ENCODE data around the gene CCT6B.
"Not testable (repeated sequence)": the region's sequence is repeated elsewhere in the genome, so short reads cannot be mapped to it uniquely, and the experiment has no call there.

Gene CCT6B, protein sequence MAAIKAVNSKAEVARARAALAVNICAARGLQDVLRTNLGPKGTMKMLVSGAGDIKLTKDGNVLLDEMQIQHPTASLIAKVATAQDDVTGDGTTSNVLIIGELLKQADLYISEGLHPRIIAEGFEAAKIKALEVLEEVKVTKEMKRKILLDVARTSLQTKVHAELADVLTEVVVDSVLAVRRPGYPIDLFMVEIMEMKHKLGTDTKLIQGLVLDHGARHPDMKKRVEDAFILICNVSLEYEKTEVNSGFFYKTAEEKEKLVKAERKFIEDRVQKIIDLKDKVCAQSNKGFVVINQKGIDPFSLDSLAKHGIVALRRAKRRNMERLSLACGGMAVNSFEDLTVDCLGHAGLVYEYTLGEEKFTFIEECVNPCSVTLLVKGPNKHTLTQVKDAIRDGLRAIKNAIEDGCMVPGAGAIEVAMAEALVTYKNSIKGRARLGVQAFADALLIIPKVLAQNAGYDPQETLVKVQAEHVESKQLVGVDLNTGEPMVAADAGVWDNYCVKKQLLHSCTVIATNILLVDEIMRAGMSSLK
- 1.3 to 5.4 (median 2.4) reads per million in 9 experiments for total RNA-seq

DNA sequence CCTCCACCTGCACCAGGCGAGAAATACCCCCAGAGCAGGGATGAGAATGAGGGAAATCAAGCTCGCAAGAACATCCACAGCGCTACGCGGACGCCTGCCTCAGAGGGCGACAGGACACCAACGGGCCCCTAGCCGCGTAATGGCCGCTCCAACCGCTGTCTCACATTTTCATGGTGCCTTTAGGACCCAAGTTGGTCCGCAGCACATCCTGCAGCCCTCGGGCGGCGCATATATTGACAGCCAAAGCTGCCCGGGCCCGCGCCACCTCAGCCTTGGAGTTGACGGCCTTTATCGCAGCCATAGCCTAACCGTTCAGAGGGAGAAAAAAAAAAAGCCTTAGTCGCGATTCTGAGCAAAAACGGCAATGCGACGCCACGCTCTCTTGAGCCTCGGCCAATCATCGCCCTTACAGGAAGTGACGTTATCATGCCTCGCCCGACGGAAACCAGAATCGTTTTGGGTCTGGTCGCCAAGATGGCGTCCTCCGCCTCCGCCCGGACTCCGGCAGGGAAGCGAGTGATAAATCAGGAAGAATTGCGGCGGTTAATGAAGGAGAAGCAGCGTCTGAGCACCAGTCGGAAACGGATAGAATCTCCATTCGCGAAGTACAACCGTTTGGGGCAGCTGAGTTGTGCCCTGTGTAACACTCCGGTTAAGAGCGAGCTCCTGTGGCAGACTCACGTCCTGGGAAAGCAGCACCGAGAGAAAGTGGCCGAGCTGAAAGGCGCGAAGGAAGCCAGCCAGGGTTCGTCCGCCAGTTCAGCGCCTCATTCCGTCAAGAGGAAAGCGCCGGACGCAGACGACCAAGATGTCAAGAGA lies at the start of gene CCT6B, which contains the start of gene ZNF830:
Gene CCT6B, minus strand, starts transcription at position 368 of the 819 bp plus-strand sequence. Its CDS starts 67 bp downstream, at position 301.
Gene ZNF830, plus strand, starts transcription at position 448 of the 819 bp plus-strand sequence. Its CDS starts 27 bp downstream, at position 475.
- peak; percentile 84 to 88 (median 87) for DNase-seq
- peaks cover 0 to 6% of the 10 kb centered on the region in 2 donors for H3K27me3 Mint-ChIP-seq
- H3K9me3 Mint-ChIP-seq: peaks cover 0 to 10% of the 10 kb centered on the region in 2 donors
- peak; percentile 94 for ATAC-seq (replicated peaks)
- H3K27ac Mint-ChIP-seq: peak within 1 kb of the TSS; percentile 97 to 98
- peaks cover 20 to 25% of the 10 kb centered on the region in 2 donors for H3K4me1 Mint-ChIP-seq (ENCODE audit: low read depth in 2 of 2)
- H3K36me3 Mint-ChIP-seq (ENCODE audit: insufficient read depth): peaks cover 40% of the 10 kb centered on the region
- H3K4me3 Mint-ChIP-seq: peak within 1 kb of the TSS; percentile 90 to 96

DNA sequence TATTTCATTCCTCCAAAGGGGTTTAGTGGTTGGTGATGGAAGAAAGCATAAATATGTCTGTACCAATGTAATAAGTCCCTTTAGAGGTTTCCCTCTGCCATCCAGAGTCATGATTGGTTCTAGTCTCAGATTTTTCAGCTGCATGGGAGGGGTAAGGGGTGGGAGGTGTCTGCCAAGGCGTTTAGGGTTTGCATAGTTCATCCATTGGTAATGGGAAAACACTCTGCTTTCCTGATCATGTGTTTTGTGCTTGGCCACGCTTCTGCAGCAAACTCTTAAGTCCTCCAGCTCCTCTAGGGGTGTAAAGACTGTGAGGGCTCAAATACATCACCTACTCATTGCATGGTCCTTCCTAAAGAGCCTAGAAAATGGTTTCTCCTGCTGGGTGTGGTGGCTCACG lies 48.8 kb upstream of the CCT6B start:
- DNase-seq: no peak
- Mint-ChIP-seq H3K4me1 (ENCODE audit: low read depth in 2 of 2) (peaks cover 0 to 3% of the 10 kb centered on the region in 2 donors), H3K27me3 (no peaks in the 10 kb centered on the region), H3K27ac (peak overlapping the region in 1 of 2 donors; percentile 78), H3K4me3 (no peak overlapping the region), H3K36me3 (ENCODE audit: insufficient read depth) (peaks cover 28% of the 10 kb centered on the region), H3K9me3 (no peaks in the 10 kb centered on the region)
- ATAC-seq (replicated peaks): no peak

DNA sequence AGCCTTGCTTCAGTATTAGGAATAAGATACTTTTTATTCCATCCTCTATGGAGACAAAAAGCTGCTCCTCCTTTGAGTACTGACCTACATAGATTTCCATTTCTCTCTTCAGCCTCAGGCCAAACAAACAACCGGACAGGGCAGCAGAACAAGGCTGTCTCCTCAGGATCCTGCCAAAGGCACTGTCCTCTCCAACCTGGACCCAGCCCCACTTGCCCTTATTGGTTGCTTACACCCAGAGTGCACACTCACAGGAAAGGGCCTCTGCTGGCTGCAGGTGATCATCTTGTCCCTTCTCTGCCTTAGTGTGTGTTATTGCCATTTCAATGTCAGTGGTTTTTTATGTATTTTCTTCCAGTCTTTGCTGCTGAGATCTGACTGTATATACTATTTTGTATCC lies 45.7 kb upstream of the CCT6B start:
- Mint-ChIP-seq H3K4me3 (no peak overlapping the region), H3K27ac (peak overlapping the region; percentile 14 to 78), H3K9me3 (no peaks in the 10 kb centered on the region), H3K36me3 (ENCODE audit: insufficient read depth) (peaks cover 34% of the 10 kb centered on the region), H3K4me1 (ENCODE audit: low read depth in 2 of 2) (peaks cover 0 to 5% of the 10 kb centered on the region in 2 donors), H3K27me3 (no peaks in the 10 kb centered on the region)
- ATAC-seq (replicated peaks) (no peak), DNase-seq (no peak)

DNA sequence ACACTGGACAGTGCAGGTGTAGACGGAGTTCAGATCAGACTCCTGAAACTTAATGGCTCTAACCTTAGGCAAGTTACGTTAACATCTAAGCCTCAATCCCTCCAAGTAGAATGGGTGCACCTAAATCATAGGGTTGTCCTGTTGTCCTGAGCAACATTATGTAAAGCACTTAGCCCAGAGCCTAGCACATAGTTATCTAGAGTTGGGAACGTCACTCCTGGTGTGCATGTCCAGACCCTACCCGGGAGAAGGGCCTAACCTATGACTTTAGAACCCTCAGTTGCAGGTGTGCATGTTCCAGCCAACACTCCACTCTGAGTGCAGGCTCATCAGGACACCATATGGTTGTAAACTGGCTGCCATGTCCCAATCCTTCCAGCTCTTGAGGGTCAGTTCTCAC lies 45.1 kb upstream of the CCT6B start:
- Mint-ChIP-seq H3K36me3 (ENCODE audit: insufficient read depth) (peaks cover 34% of the 10 kb centered on the region), H3K9me3 (no peaks in the 10 kb centered on the region), H3K4me3 (no peak overlapping the region), H3K4me1 (ENCODE audit: low read depth in 2 of 2) (peaks cover 0 to 5% of the 10 kb centered on the region in 2 donors), H3K27ac (peak overlapping the region; percentile 14 to 78), H3K27me3 (no peaks in the 10 kb centered on the region)
- ATAC-seq (replicated peaks): no peak
- no peak for DNase-seq

DNA sequence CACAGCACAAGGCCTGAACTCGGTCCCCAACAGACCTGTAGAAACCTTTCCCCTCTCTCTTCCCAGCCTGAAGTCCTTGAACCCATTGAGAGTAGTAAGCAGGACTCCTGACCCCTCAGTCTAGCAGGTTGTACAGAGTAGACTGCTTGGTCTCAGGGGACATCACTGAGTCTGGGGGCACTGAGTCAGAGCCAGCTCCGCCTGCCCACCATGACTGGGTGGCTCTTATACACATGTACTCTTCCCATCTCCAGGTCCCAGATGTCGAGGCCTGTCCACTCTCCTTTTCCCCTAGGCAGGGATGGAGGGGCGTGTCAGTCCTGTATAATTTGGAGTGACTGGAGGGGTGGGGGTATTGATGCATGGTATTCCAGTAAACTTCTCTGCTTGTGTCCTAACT lies 42.5 kb upstream of the CCT6B start:
- Mint-ChIP-seq H3K36me3 (ENCODE audit: insufficient read depth) (peaks cover 27% of the 10 kb centered on the region), H3K27me3 (no peaks in the 10 kb centered on the region), H3K27ac (peak overlapping the region; percentile 42 to 83), H3K4me3 (no peak overlapping the region), H3K4me1 (ENCODE audit: low read depth in 2 of 2) (peaks cover 0 to 5% of the 10 kb centered on the region in 2 donors), H3K9me3 (no peaks in the 10 kb centered on the region)
- no peak for ATAC-seq (replicated peaks)
- no peak for DNase-seq

DNA sequence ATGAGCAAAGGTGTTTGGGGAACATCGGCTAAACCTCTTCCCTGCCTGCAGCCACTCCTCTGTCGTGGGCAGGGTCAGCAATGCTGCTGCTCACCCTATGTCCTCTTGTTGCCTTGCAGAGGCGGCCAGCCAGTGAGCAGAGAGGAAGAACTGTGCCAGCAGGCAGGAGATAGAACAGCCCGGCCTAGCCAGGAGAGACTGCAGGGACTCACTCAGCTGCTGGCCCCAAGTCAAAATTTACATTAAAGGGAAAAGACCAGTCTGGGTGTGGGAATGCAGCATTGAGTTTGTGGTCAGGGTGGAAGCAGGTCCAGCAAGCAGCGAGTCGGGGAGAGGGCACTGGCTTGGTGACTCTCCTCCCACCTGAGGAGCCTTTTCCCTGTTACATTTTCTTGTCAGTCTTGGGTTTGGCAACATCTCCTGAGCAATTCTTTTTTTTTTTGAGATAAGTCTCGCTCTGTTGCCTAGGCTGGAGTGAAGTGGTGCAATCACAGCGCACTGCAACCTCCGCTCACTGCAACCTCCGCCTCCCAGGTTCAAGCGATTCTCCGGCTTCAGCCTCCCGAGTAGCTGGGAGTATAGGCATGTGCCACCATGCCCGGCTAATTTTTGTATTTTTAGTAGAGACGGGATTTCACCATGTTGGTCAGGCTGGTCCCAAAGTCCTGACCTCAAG lies 41.8 kb upstream of the CCT6B start:
- peak overlapping the region in 1 of 2 donors; percentile 83 for H3K27ac Mint-ChIP-seq
- no peak overlapping the region for H3K4me3 Mint-ChIP-seq
- ATAC-seq (replicated peaks) (no peak), DNase-seq (no peak)
- H3K9me3 Mint-ChIP-seq: no peaks in the 10 kb centered on the region
- no peaks in the 10 kb centered on the region for H3K27me3 Mint-ChIP-seq
- peaks cover 27% of the 10 kb centered on the region for H3K36me3 Mint-ChIP-seq (ENCODE audit: insufficient read depth)
- peaks cover 4 to 9% of the 10 kb centered on the region in 2 donors for H3K4me1 Mint-ChIP-seq (ENCODE audit: low read depth in 2 of 2)

DNA sequence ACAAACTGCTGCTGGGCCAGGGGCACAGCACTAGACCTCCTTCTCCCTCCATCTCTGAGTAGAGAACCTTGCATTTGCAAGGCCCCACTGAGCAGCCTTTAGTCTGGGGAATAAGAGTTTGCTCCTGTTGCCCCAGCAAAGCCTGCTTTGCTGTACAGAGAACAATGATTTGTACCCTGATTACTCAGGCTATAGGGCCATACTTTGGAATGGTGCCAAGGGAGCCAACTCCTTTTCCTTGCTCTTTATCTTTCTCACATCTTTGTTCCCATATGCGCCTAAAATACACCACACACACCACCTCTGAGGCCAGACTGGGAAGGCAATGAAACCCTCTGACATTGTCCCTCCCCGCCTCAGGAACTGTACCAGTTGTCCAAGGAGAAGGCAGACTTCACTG lies 40.3 kb upstream of the CCT6B start:
- Mint-ChIP-seq H3K27ac (peak overlapping the region in 1 of 2 donors; percentile 72), H3K4me3 (no peak overlapping the region), H3K4me1 (ENCODE audit: low read depth in 2 of 2) (peaks cover 5 to 7% of the 10 kb centered on the region in 2 donors), H3K36me3 (ENCODE audit: insufficient read depth) (peaks cover 26% of the 10 kb centered on the region), H3K27me3 (no peaks in the 10 kb centered on the region), H3K9me3 (no peaks in the 10 kb centered on the region)
- ATAC-seq (replicated peaks): no peak
- DNase-seq: no peak

DNA sequence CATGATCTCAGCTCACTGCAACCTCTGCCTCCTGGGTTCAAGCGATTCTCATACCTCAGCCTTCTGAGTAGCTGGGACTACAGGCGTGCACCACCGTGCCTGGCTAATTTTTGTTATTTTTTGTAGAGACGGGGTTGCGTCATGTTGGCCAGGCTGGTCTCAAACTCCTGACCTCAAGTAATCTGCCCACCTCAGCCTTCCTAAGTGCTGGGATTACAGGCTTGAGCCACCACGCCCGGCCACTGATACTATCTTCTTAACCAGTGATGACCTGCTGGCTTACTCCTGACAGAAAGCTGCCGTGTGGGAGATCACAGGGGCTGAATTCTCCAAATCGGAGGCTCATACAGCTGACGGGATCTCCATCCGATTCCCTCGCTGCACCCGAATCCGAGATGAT lies 39.7 kb upstream of the CCT6B start:
- not testable (repeated sequence) for ATAC-seq (replicated peaks); H3K4me3 Mint-ChIP-seq; H3K9me3 Mint-ChIP-seq; H3K4me1 Mint-ChIP-seq (ENCODE audit: low read depth in 2 of 2); H3K27me3 Mint-ChIP-seq; DNase-seq
- Mint-ChIP-seq H3K36me3 (ENCODE audit: insufficient read depth) (peaks cover 27% of the 10 kb centered on the region), H3K27ac (peak overlapping the region; percentile 72 to 79)

DNA sequence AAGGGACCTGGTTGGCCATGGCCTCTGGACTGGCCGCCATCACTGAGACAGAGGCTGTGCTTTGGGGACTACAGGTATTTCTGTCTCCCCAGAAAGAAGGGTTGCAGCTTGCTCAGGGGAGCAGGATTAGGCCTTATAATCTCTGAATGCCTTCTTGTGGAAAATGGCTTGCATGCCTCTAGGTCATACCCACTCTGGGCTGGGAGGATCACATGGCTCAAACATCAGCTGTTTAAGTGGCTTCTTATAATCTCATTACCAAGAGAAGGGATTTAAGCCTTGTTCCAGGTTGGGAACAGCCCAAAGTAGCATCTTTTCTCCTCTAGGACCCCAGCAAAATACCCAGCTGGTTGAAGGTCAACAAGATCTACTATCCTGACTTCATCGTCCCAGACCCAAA lies 38.2 kb upstream of the CCT6B start:
- H3K9me3 Mint-ChIP-seq: no peaks in the 10 kb centered on the region
- no peaks in the 10 kb centered on the region for H3K27me3 Mint-ChIP-seq
- H3K27ac Mint-ChIP-seq: peak overlapping the region; percentile 68 to 79
- ATAC-seq (replicated peaks) (no peak), DNase-seq (no peak)
- no peak overlapping the region for H3K4me3 Mint-ChIP-seq
- H3K4me1 Mint-ChIP-seq (ENCODE audit: low read depth in 2 of 2): peaks cover 5 to 7% of the 10 kb centered on the region in 2 donors
- peaks cover 38% of the 10 kb centered on the region for H3K36me3 Mint-ChIP-seq (ENCODE audit: insufficient read depth)

DNA sequence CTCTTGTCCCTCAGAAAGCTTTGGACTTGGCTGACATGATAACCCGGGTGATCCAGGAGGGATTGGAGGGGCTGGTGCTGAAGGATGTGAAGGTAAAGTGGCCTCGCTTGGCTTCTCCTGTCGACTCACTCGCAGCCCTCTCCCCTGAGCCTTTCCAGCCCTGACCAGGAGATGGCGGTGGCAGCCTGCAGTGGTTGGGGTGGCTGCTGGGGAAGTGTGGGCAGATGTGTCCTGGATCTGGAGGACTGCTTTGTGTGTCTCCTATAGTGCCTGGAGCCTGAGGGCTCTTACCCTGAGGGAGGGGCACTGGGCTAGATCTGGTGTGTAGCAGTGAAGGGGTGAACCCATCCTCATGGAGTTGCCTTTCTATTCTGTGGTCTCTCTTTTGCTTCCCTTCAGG lies 36.9 kb upstream of the CCT6B start:
- peak; percentile 98 for ATAC-seq (replicated peaks)
- DNase-seq: peak; percentile 74 to 78 (median 75)
- H3K9me3 Mint-ChIP-seq: no peaks in the 10 kb centered on the region
- H3K4me1 Mint-ChIP-seq (ENCODE audit: low read depth in 2 of 2): peaks cover 6 to 7% of the 10 kb centered on the region in 2 donors
- no peaks in the 10 kb centered on the region for H3K27me3 Mint-ChIP-seq
- H3K4me3 Mint-ChIP-seq: no peak overlapping the region
- H3K27ac Mint-ChIP-seq: peak overlapping the region; percentile 46 to 67
- peaks cover 35% of the 10 kb centered on the region for H3K36me3 Mint-ChIP-seq (ENCODE audit: insufficient read depth)

DNA sequence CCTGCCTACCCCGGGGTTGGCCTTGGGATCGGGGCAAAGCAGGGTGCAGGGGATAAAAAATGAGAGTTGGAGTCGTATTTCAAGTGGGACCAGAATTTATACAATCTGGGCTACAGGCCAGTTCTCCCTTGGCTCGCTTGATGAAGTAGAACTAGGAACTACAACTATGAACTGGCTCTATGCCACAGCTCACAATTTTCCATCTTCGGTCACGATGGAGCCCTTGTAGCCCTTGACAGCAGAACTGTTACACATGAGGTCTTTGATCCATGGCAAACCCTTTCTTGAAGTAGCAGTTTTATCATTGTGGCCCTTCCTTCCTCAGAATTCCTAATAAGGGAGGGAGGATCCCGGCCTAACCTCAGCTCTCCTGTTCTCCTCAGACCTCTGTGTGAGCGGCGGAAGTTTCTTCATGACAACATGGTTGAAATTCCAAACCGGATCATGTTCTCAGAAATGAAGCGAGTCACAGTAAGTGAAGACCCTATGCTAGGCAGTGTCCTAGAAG lies 36.1 kb upstream of the CCT6B start:
- peaks cover 30% of the 10 kb centered on the region for H3K36me3 Mint-ChIP-seq (ENCODE audit: insufficient read depth)
- peaks cover 7 to 14% of the 10 kb centered on the region in 2 donors for H3K4me1 Mint-ChIP-seq (ENCODE audit: low read depth in 2 of 2)
- no peaks in the 10 kb centered on the region for H3K27me3 Mint-ChIP-seq
- no peak overlapping the region for H3K27ac Mint-ChIP-seq
- no peak overlapping the region for H3K4me3 Mint-ChIP-seq
- no peaks in the 10 kb centered on the region for H3K9me3 Mint-ChIP-seq
- ATAC-seq (replicated peaks) (no peak), DNase-seq (no peak)

DNA sequence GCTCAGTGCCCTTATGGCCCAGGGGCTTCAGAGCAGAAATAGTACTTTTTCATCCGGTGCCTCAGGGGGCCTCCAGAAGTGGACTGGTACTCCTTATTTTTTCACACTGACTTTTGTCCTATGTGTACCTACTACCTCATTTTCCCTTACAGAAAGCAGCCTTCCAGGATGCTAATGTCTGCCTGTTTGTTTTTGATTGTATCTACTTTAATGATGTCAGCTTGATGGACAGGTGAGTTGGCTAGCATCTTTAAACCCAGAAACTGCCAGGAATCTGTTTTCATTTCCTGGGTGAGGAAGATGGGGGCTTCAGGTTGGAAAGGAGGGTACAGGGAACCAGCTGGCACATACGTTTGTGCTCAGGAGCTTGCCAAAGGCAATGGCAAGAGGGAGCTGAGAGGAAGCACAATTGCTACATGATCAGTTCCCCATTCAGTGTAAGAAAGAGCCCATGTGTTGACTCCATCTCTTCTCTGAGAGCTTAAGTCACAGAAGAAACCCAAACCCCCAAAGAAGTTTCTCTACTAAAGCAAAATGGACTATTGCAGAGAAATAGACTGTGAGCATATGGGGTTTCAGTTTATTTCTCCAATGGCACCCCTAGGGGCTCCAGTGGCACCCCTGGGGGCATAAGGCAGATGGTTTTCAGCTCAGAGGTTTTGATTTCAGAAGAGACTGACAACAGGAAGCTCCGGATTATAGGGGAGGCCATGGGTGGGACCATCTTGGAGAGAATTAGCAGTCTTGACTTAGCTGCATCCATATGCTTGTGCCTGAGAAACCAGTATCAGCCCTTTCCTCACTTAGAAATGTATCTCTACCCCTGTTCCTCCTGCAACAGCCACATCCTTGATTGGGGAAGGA lies 35.4 kb upstream of the CCT6B start:
- Mint-ChIP-seq H3K27ac (no peak overlapping the region), H3K36me3 (ENCODE audit: insufficient read depth) (peaks cover 31% of the 10 kb centered on the region)

More for the DNA sequence above, 35.4 kb upstream of the CCT6B start:
- DNase-seq: no peak
- H3K4me1 Mint-ChIP-seq (ENCODE audit: low read depth in 2 of 2): peaks cover 7 to 15% of the 10 kb centered on the region in 2 donors
- no peak overlapping the region for H3K4me3 Mint-ChIP-seq
- no peaks in the 10 kb centered on the region for H3K27me3 Mint-ChIP-seq
- H3K9me3 Mint-ChIP-seq: no peaks in the 10 kb centered on the region
- ATAC-seq (replicated peaks): no peak

Data from effector memory CD8-positive, alpha-beta T cell (primary cell).